ENCODE results near the gene CELSR1. TPM values are rescaled to one million over a fixed set of nuclear protein-coding genes. Genes with fewer than 3 reads are reported as not detected.

CELSR1 gene
- total RNA-seq, 1 donor from 2014 or later, result 27.6 TPM

DNA sequence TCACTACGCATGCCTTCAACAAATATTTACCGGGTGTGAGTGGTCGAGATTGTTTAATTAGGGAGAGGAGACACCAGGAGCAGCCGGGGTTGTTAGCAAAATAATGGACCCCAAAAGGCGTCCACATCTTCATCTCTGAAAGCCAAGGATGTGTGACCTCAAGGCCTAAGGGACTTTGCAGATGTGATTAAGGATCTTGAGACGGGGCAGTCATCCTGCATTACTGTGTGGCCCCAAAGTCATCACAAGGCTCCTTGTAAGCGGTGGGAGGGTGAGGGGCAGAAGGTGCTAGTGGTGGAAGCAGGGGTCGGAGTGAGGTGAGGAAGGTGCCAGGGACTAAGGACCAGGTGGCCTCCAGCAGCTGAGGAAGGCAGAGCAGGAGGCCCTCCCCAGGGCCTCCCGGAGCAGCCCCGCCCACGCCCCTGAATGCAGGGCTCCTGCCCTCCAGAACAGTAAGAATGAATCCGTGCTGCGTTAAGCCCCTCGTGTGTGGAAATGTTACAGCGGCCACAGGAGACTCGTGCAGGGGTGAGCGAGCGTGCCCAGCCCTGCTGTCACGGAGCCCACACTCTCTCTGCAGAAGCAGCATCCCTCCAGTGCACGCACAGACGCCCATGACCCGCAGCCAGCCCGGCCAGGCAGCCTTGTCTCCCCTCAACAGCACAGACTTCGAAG is 83.5 kb downstream of the CELSR1 start:
- Mint-ChIP-seq H3K27me3 (ENCODE audit: low read depth, unreplicated experiment) (peaks cover 2% of the 10 kb centered on the region), H3K36me3 (ENCODE audit: low read depth, unreplicated experiment) (peaks cover 10% of the 10 kb centered on the region), H3K9me3 (ENCODE audit: unreplicated experiment) (no peaks in the 10 kb centered on the region), H3K4me3 (ENCODE audit: unreplicated experiment) (no peak overlapping the region), H3K4me1 (ENCODE audit: low read depth, unreplicated experiment) (peaks cover 31% of the 10 kb centered on the region), H3K27ac (ENCODE audit: unreplicated experiment) (peak overlapping the region; percentile 43)
- FAIRE-seq (no peak), DNase-seq (ENCODE audit: low read depth) (no peak)
- no peak overlapping the region for H2AFZ ChIP-seq (ENCODE audit: low read depth, low read length)
- no peak overlapping the region for H3K9ac ChIP-seq (ENCODE audit: low read length)
- no peaks in the 10 kb centered on the region for H3K9me3 ChIP-seq (ENCODE audit: insufficient read depth, low read depth, low read length)
- H3K27me3 ChIP-seq (ENCODE audit: insufficient read depth, low read length), result no peaks in the 10 kb centered on the region
- TF ChIP-seq EZH2 (IDR thresholded peaks at IDR 0.05; ENCODE audit: insufficient read depth, low read length), result no peak
- H3K79me2 ChIP-seq (ENCODE audit: insufficient read depth, low read length), result no peaks in the 10 kb centered on the region
- H3K27ac ChIP-seq (ENCODE audit: low read depth, low read length), result no peak overlapping the region
- no peaks in the 10 kb centered on the region for H3K36me3 ChIP-seq (ENCODE audit: insufficient read depth, low read length)
- peaks cover 13% of the 10 kb centered on the region for H3K4me1 ChIP-seq (ENCODE audit: insufficient read depth, low read length)
- no peak overlapping the region for H3K4me3 ChIP-seq (ENCODE audit: insufficient read depth, low read depth, low read length)
- no peak overlapping the region for H3K4me2 ChIP-seq (ENCODE audit: low read length)
- peaks cover 24% of the 10 kb centered on the region for H4K20me1 ChIP-seq (ENCODE audit: insufficient read depth, low read length)

DNA sequence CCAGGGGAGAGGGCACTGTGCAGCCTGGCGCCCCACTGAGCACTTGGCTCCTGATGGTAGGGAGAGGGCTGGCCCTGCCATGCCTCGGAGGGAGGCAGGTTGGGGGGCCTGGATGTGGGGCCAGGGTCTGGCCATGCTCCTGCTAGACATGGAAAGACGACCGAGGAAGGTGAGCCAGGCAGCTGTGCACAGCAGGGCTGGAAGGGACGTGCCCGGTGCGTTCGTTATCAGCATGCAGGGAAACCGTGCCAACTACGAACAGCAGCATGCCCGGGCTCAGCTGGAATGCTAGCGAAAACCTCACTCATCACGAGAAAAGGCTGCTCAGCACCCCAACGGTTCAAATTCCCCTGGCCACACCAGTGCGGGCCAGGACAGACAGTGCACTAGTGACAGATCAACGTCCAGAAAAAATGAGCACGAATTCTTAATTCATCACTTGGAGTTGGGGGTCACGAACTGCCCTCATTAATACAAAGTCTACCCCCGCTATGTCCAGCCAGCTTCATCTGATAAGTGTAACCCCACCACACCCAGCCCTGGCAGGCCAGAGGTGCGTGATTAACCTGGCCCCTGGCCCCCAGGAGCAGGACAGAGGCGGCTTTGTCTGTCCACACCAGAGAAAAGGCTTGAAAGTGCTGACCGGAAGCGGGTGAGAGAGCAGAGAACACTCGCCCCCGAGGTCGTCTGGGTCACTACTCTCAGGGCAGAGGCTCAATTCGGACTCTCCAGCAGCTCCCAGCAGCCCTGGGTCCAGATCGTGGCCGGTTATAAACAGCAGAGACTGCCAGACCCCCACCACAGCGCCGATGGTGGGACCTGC is 84.2 kb downstream of the CELSR1 start:
- Mint-ChIP-seq H3K4me3 (ENCODE audit: unreplicated experiment) (no peak overlapping the region), H3K36me3 (ENCODE audit: low read depth, unreplicated experiment) (peaks cover 7% of the 10 kb centered on the region), H3K27ac (ENCODE audit: unreplicated experiment) (no peak overlapping the region), H3K4me1 (ENCODE audit: low read depth, unreplicated experiment) (peaks cover 31% of the 10 kb centered on the region), H3K27me3 (ENCODE audit: low read depth, unreplicated experiment) (peaks cover 2% of the 10 kb centered on the region), H3K9me3 (ENCODE audit: unreplicated experiment) (no peaks in the 10 kb centered on the region)
- H3K27me3 ChIP-seq (ENCODE audit: insufficient read depth, low read length), result peaks cover 3% of the 10 kb centered on the region
- no peaks in the 10 kb centered on the region for H3K36me3 ChIP-seq (ENCODE audit: insufficient read depth, low read length)
- H2AFZ ChIP-seq (ENCODE audit: low read depth, low read length), result no peak overlapping the region
- DNase-seq (ENCODE audit: low read depth) (no peak), FAIRE-seq (no peak)
- peaks cover 27% of the 10 kb centered on the region for H4K20me1 ChIP-seq (ENCODE audit: insufficient read depth, low read length)
- H3K4me3 ChIP-seq (ENCODE audit: insufficient read depth, low read depth, low read length), result no peak overlapping the region
- H3K27ac ChIP-seq (ENCODE audit: low read depth, low read length), result no peak overlapping the region
- no peaks in the 10 kb centered on the region for H3K9me3 ChIP-seq (ENCODE audit: insufficient read depth, low read depth, low read length)
- H3K9ac ChIP-seq (ENCODE audit: low read length), result no peak overlapping the region
- no peak for TF ChIP-seq EZH2 (IDR thresholded peaks at IDR 0.05; ENCODE audit: insufficient read depth, low read length)
- TF ChIP-seq, protein P1, sequence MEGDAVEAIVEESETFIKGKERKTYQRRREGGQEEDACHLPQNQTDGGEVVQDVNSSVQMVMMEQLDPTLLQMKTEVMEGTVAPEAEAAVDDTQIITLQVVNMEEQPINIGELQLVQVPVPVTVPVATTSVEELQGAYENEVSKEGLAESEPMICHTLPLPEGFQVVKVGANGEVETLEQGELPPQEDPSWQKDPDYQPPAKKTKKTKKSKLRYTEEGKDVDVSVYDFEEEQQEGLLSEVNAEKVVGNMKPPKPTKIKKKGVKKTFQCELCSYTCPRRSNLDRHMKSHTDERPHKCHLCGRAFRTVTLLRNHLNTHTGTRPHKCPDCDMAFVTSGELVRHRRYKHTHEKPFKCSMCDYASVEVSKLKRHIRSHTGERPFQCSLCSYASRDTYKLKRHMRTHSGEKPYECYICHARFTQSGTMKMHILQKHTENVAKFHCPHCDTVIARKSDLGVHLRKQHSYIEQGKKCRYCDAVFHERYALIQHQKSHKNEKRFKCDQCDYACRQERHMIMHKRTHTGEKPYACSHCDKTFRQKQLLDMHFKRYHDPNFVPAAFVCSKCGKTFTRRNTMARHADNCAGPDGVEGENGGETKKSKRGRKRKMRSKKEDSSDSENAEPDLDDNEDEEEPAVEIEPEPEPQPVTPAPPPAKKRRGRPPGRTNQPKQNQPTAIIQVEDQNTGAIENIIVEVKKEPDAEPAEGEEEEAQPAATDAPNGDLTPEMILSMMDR (IDR thresholded peaks at IDR 0.05; ENCODE audit: insufficient read depth, low read depth, low read length), result no peak
- H3K4me2 ChIP-seq (ENCODE audit: low read length), result no peak overlapping the region
- no peaks in the 10 kb centered on the region for H3K79me2 ChIP-seq (ENCODE audit: insufficient read depth, low read length)
- peaks cover 13% of the 10 kb centered on the region for H3K4me1 ChIP-seq (ENCODE audit: insufficient read depth, low read length)

DNA sequence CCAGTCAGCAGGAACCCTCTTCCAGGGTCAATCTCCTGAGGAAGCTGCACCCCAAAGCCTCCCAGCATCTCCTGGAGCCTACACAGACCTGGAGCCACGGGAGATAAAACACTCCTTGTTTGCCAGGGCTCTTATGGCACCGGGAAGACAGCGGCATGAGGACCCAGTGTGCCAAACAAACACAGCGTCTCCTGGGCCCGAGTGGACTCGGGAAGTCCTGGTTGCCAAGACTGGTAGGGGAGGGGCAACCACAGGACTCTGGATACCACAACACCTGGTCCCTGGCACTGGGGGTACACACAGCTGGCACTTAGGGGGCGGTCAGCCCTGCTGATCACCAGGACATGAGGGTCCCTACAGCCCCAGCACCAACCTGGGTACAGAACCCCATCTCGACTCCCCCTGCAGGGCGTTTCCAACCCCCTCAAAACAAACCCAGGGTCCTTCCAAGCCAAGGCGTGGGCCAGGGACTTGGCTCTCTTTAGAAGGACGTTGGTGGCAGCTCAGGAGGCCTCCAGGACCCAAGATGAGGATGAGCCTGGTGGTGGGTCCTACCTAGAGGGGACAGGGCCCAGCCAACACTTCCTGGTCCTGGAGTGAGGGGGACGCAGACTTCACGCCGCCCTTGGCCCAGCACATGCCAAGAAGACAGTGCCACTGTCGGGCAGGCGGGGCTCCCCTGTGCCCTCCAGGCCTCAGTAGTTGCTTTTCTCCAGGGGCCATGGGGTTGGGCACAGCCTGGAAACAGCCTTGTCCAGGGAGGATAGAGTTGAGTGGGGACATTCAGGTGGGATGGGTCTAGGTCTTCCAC is 85.0 kb downstream of the CELSR1 start:
- Mint-ChIP-seq H3K9me3 (ENCODE audit: unreplicated experiment) (no peaks in the 10 kb centered on the region), H3K4me3 (ENCODE audit: unreplicated experiment) (no peak overlapping the region), H3K36me3 (ENCODE audit: low read depth, unreplicated experiment) (peaks cover 3% of the 10 kb centered on the region), H3K27ac (ENCODE audit: unreplicated experiment) (no peak overlapping the region), H3K27me3 (ENCODE audit: low read depth, unreplicated experiment) (peaks cover 2% of the 10 kb centered on the region), H3K4me1 (ENCODE audit: low read depth, unreplicated experiment) (peaks cover 25% of the 10 kb centered on the region)
- peaks cover 3% of the 10 kb centered on the region for H3K27me3 ChIP-seq (ENCODE audit: insufficient read depth, low read length)
- H3K27ac ChIP-seq (ENCODE audit: low read depth, low read length), result no peak overlapping the region
- peaks cover 27% of the 10 kb centered on the region for H4K20me1 ChIP-seq (ENCODE audit: insufficient read depth, low read length)
- no peak overlapping the region for H2AFZ ChIP-seq (ENCODE audit: low read depth, low read length)
- H3K36me3 ChIP-seq (ENCODE audit: insufficient read depth, low read length), result no peaks in the 10 kb centered on the region
- no peaks in the 10 kb centered on the region for H3K79me2 ChIP-seq (ENCODE audit: insufficient read depth, low read length)
- H3K9me3 ChIP-seq (ENCODE audit: insufficient read depth, low read depth, low read length), result no peaks in the 10 kb centered on the region
- no peak overlapping the region for H3K4me2 ChIP-seq (ENCODE audit: low read length)
- peaks cover 6% of the 10 kb centered on the region for H3K4me1 ChIP-seq (ENCODE audit: insufficient read depth, low read length)
- FAIRE-seq (no peak), DNase-seq (ENCODE audit: low read depth) (no peak)
- H3K4me3 ChIP-seq (ENCODE audit: insufficient read depth, low read depth, low read length), result no peak overlapping the region
- TF ChIP-seq, protein P1 (IDR thresholded peaks at IDR 0.05; ENCODE audit: insufficient read depth, low read depth, low read length), result no peak
- no peak for TF ChIP-seq EZH2 (IDR thresholded peaks at IDR 0.05; ENCODE audit: insufficient read depth, low read length)
- H3K9ac ChIP-seq (ENCODE audit: low read length), result no peak overlapping the region
